Smooth muscle cell of the pulmonary artery (primary cell): ENCODE measurements around the gene TMEM219. TPM values are rescaled to one million over a fixed set of nuclear protein-coding genes. Genes with fewer than 3 reads are reported as not detected.

Experiments
- total RNA-seq: library from RNA; depleted of rRNA; stranded (reverse); fragments of >200 nt; gene quantifications from 2 replicates; pipeline ENCODE4 v1.2.3, GENCODE V29; 2014

TMEM219 gene
- total RNA-seq, result 81.6 and 84.1 TPM in 2 replicates

GRCh38 chr16:29961479-29962343 lies at the start of gene TMEM219:
TMEM219 (plus strand) TSS chr16:29962079; CDS start chr16:29963144, 1,065 bp downstream.

GRCh38 chr16:29925781-29926710 lies 35.8 kb upstream of the TMEM219 start, which contains the start of gene KCTD13:
KCTD13 (minus strand) TSS chr16:29926226; CDS start chr16:29926033, 193 bp downstream.

GRCh38 chr16:29973384-29974246 lies 11.7 kb downstream of the TMEM219 start, which contains the start of gene TAOK2:
TAOK2 (plus strand) TSS chr16:29973868; CDS start chr16:29977773, 3,905 bp downstream.

GRCh38 chr16:29995324-29995910 lies 33.5 kb downstream of the TMEM219 start, which contains the start of gene HIRIP3:
HIRIP3 (minus strand) TSS chr16:29995617; CDS start chr16:29995605, 12 bp downstream.

GRCh38 chr16:29995911-29996765 lies 34.3 kb downstream of the TMEM219 start, which contains the start of gene INO80E:
INO80E (plus strand) TSS chr16:29996241; CDS start chr16:29996311, 70 bp downstream.

GRCh38 chr16:30010844-30011713 lies 49.2 kb downstream of the TMEM219 start, which contains the start of gene DOC2A:
DOC2A (minus strand) TSS chr16:30011027; CDS start chr16:30010222, 805 bp downstream.

Other genes with a start within 250 kb of the TMEM219 start
- gene C16orf54, start 216.1 kb upstream of the TMEM219 start, total RNA-seq, result not detected in 2 replicates
- gene ZG16, start 183.8 kb upstream of the TMEM219 start, total RNA-seq, result not detected in 2 replicates
- gene KIF22, start 171.3 kb upstream of the TMEM219 start, total RNA-seq, result 9.8 and 11.4 TPM in 2 replicates
- 166 and 199 TPM in 2 replicates for gene MAZ, start 155.6 kb upstream of the TMEM219 start, total RNA-seq
- 1.2 and 1.8 TPM in 2 replicates for gene PRRT2, start 149.9 kb upstream of the TMEM219 start, total RNA-seq
- gene PAGR1, start 145.9 kb upstream of the TMEM219 start, total RNA-seq, result 11.6 and 13.3 TPM in 2 replicates
- gene MVP, start 141.6 kb upstream of the TMEM219 start, total RNA-seq, result 320 and 476 TPM in 2 replicates
- gene CDIPT, start 98.9 kb upstream of the TMEM219 start, total RNA-seq, result 101 and 114 TPM in 2 replicates
- 65.5 and 78.6 TPM in 2 replicates for gene SEZ6L2, start 62.5 kb upstream of the TMEM219 start, total RNA-seq
- gene ASPHD1, start 61.6 kb upstream of the TMEM219 start, total RNA-seq, result 8.8 and 12.8 TPM in 2 replicates
- 7.3 and 12.1 TPM in 2 replicates for gene KCTD13, start 35.9 kb upstream of the TMEM219 start, total RNA-seq
- 57.6 and 60.2 TPM in 2 replicates for gene TAOK2, start 11.8 kb downstream of the TMEM219 start, total RNA-seq
- gene HIRIP3, start 33.5 kb downstream of the TMEM219 start, total RNA-seq, result 5.6 and 5.9 TPM in 2 replicates
- gene INO80E, start 34.2 kb downstream of the TMEM219 start, total RNA-seq, result 15.2 and 23.6 TPM in 2 replicates
- gene DOC2A, start 48.9 kb downstream of the TMEM219 start, total RNA-seq, result 0.20 and 0.33 TPM in 2 replicates
- gene C16orf92, start 61.1 kb downstream of the TMEM219 start, total RNA-seq, result not detected in 2 replicates
- 0.10 and 0.26 TPM in 2 replicates for gene TLCD3B, start 69.2 kb downstream of the TMEM219 start, total RNA-seq
- 1,333 and 1,606 TPM in 2 replicates for gene ALDOA, start 103.7 kb downstream of the TMEM219 start, total RNA-seq
- 124 and 137 TPM in 2 replicates for gene PPP4C, start 113.9 kb downstream of the TMEM219 start, total RNA-seq
- gene TBX6, start 129.8 kb downstream of the TMEM219 start, total RNA-seq, result 0.13 and 0.20 TPM in 2 replicates
- gene YPEL3, start 134.1 kb downstream of the TMEM219 start, total RNA-seq, result 13.8 and 27.0 TPM in 2 replicates
- gene GDPD3, start 151.5 kb downstream of the TMEM219 start, total RNA-seq, result 0.76 and 1.3 TPM in 2 replicates
- 36.8 and 39.5 TPM in 2 replicates for gene MAPK3, start 161.1 kb downstream of the TMEM219 start, total RNA-seq
- gene CORO1A, start 221.5 kb downstream of the TMEM219 start, total RNA-seq, result 0.20 and 0.33 TPM in 2 replicates
- 8.5 and 19.2 TPM in 2 replicates for gene BOLA2B, start 231.6 kb downstream of the TMEM219 start, total RNA-seq
- 15.0 and 25.2 TPM in 2 replicates for gene SLX1A, start 231.8 kb downstream of the TMEM219 start, total RNA-seq
- gene SULT1A3, start 237.2 kb downstream of the TMEM219 start, total RNA-seq, result 2.2 and 4.0 TPM in 2 replicates